HG03521 (cell line): ENCODE measurements around the gene ALDH9A1.

Source experiments
- ATAC-seq: cut with Tn5 transposase; IDR thresholded peaks from one replicate; pipeline ENCODE4 v1.9.1; 2021; ENCODE audit warnings: mild to moderate bottlenecking, moderate library complexity; ENCODE audit not compliant: unreplicated experiment

The ALDH9A1 gene

GRCh38 chr1:165628147-165628822 lies 70.1 kb downstream of the ALDH9A1 start:
- no peak for ATAC-seq

DNA sequence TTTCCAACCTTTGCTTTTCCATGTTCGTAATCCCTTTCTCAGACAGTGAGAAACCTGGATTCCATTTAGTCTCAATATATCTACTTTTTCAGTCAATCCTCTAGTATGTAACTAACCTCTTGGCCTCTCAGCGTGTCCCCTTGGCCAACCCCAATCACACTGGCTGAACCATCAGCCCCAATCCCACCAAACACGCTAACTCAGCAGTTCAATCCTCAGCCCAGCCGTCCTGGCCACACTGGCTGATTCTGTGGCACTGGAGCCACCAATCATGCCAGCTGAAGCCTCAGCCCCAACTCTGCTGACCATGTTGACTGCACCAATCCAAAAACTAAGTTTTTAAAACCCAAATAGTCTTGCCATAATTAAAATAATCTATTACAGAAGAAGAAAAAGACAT lies 73.9 kb downstream of the ALDH9A1 start:
- no peak for ATAC-seq

DNA sequence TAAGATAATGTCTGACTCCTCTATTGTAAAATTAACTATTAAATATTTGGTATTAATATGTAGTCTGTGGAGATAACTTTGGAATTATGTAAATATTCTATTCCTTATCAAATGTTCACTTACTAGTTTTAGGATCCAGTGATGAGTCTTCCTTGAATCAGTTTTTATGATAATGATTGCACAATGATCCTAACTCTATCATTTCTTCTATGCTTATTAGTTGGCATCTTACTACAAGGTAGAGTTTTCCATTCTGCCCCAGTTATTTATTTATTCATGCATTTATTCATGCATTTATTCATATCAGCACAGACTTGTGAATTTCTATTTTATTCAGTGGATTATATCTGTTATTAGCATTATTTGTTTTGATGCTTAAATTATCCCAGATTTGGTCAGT lies 74.7 kb downstream of the ALDH9A1 start:
- ATAC-seq: no peak

DNA sequence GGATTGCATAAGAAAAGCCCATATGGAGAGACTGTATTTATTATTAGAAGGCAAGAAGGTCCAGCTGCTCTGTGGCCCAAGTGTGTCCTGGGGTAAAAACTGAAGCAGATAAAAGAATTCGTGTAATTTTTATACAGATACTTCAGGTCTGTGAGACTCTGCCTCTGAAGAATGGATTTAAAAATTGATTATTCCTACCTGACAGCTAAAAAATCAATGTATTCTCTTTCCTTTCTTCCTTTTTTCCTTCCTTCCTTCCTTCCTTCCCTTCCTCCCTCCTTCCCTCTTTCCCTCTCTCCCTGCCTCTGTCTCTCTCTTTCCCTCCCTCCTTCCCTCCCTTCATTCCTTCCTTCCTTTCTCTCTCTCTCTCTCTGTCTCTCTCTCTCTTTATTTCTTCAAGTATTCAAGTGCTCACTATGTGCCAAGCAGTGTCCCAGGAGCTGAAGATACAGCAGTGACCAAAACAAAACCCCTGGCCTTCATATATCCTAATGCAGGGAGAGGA lies 78.7 kb downstream of the ALDH9A1 start:
- ATAC-seq: no peak

DNA sequence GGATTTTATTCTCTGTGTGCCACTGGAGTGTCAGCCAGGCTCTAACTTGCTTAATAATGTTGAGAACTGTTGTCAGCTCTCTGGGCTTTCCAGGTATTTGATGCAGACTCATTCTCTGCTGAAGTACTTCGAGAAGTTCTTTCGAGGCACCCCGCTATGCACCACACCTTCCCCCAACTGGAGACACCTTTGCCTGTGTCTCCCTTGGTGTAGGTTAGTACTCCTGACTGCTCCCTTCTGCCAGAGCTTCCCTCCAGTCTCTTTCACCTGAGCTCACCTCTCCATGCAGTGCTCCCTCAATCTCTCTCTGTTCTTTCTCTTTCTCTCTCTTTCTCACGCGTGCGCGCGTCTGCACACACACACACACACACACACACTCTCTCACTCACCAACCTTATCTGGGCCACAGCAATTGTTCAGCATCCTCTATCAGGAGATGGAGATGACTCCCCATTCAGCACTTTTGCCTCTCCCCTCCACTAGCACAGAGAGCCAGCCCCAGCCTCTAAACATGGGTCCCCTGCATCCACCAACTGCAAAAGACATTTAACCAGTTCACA lies 81.3 kb downstream of the ALDH9A1 start:
- ATAC-seq: no peak

- ATAC-seq: no peak
These were observed 82.2 kb downstream of the ALDH9A1 start for GRCh38 chr1:165616054-165616612.
